Colonic mucosa (tissue), 4 donors: ENCODE results near the gene PRXL2B. TPM values are rescaled to one million over a fixed set of nuclear protein-coding genes. Genes with fewer than 3 reads are reported as not detected.

Source experiments
- DNase-seq: peaks from one replicate; pipeline ENCODE4 v3.0.0-alpha.2; 2020
- H3K27ac ChIP-seq: fragments of 200-600 bp; one replicate; pipeline ENCODE4 v1.8.0; 2021
- H3K27me3 ChIP-seq: fragments of 200-600 bp; one replicate; pipeline ENCODE4 v1.8.0; 2021
- H3K36me3 ChIP-seq: fragments of 200-600 bp; one replicate; pipeline ENCODE4 v1.8.0; 2021
- H3K4me1 ChIP-seq: fragments of 200-600 bp; one replicate; pipeline ENCODE4 v1.8.0; 2021; ENCODE audit warnings: mild to moderate bottlenecking
- H3K4me3 ChIP-seq: fragments of 200-600 bp; one replicate; pipeline ENCODE4 v1.8.0; 2021
- H3K9ac ChIP-seq, 2 donors: one replicate each; pipeline ENCODE4 v1.7.0; 2013; ENCODE audit warnings: control low read depth in 2 of 2, low read depth in 2 of 2, low read length in 2 of 2
- H3K9me3 ChIP-seq: fragments of 200-600 bp; one replicate; pipeline ENCODE4 v1.8.0; 2021
- intact Hi-C: fragments of 100-400 bp; cut with DNase I; formaldehyde crosslinking; loops from one replicate; pipeline ENCODE4 v1.14.1; 2022
- total RNA-seq, 2 donors: library from RNA; stranded (reverse); fragmentation: NEBNext Ultra II Directional in 1 of 2; extraction: Animal tissue kit (Norgen Biotek cat#: 25700) in 1 of 2; gene quantifications; one replicate each; pipeline ENCODE4 v1.2.1, GENCODE V29; 2021
- TF ChIP-seq, protein P1 (sequence below): fragments of 200-600 bp; IDR thresholded peaks from one replicate; pipeline ENCODE4 v1.8.0; 2022; ENCODE audit warnings: antibody characterized with exemption, mild to moderate bottlenecking
- donor health status: healthy.
- donor health status: DM: no; HTN: no; CAD: no.
- donor health status: DM: no; HTN: no; CAD: no.

Gene PRXL2B
- total RNA-seq, 2 donors from 2014 or later: 105 to 120 TPM

DNA sequence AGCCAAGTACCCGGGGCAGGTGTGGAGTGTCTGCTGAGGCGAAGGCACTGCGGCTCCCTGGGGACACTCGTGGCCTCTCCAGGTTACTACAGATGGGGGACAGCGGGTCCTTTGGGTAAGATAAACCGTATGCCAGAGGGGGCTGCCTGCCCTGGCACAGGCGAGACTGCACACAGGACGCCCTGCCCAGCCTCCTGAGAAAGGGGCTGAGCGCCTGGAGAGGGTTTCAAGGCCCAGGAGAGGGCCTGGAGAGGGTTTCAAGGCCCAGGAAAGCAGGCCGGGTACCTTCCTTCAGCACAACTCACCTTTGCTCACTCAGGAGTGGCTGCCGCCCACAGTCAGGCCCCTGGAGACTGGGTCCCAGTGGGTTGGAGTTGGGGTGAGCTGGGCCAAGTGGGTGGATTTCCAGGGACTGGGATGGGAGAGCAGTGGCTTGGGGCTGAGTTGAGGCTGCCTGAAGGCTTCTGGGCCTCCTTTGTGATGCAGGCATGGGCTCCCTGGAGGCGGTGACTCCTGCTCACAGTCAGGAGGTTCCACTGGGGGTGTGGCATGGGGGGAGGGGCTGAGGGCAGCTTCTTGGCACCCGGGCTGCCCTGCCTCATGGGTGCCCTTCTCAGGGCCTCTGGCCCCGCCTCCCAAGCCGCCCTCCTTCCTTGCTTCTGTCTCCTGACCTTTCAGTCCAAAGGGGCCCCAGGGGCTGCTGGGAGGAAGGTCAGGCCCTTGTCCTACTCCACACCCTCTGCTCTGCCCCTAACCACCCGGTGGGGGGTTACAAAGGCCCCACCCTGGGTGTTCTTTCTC, 46.2 kb downstream of the PRXL2B start, which contains the start of gene MMEL1:
Gene MMEL1, minus strand, starts transcription at position 456 of the 801 bp plus-strand sequence. CDS start 3,532 bp downstream, outside the sequence.
- Histone ChIP-seq H3K27ac (no peak within 1 kb of the TSS), H3K9ac (no peak within 1 kb of the TSS), H3K4me1 (no peaks in the 10 kb centered on the region), H3K36me3 (no peaks in the 10 kb centered on the region), H3K27me3 (peaks cover 23% of the 10 kb centered on the region), H3K9me3 (no peaks in the 10 kb centered on the region), H3K4me3 (no peak within 1 kb of the TSS)
- TF ChIP-seq, protein P1, sequence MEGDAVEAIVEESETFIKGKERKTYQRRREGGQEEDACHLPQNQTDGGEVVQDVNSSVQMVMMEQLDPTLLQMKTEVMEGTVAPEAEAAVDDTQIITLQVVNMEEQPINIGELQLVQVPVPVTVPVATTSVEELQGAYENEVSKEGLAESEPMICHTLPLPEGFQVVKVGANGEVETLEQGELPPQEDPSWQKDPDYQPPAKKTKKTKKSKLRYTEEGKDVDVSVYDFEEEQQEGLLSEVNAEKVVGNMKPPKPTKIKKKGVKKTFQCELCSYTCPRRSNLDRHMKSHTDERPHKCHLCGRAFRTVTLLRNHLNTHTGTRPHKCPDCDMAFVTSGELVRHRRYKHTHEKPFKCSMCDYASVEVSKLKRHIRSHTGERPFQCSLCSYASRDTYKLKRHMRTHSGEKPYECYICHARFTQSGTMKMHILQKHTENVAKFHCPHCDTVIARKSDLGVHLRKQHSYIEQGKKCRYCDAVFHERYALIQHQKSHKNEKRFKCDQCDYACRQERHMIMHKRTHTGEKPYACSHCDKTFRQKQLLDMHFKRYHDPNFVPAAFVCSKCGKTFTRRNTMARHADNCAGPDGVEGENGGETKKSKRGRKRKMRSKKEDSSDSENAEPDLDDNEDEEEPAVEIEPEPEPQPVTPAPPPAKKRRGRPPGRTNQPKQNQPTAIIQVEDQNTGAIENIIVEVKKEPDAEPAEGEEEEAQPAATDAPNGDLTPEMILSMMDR: no peak
- peak; percentile 73 for DNase-seq
- intact Hi-C loops: no loop called here

GRCh38 chr1:2633366-2633935, 46.9 kb downstream of the PRXL2B start:
- Histone ChIP-seq H3K9me3 (no peaks in the 10 kb centered on the region), H3K27ac (no peak overlapping the region), H3K4me1 (no peaks in the 10 kb centered on the region), H3K9ac (no peak overlapping the region), H3K4me3 (no peak overlapping the region), H3K36me3 (no peaks in the 10 kb centered on the region), H3K27me3 (peaks cover 16% of the 10 kb centered on the region)
- intact Hi-C loops: no loop called here
- TF ChIP-seq, protein P1: no peak
- DNase-seq: no peak

- no peak overlapping the region for H3K27ac ChIP-seq
- no peaks in the 10 kb centered on the region for H3K9me3 ChIP-seq
- H3K4me3 ChIP-seq: no peak overlapping the region
- intact Hi-C loops: no loop called here
- TF ChIP-seq, protein P1: no peak
- peaks cover 10% of the 10 kb centered on the region for H3K27me3 ChIP-seq
- H3K36me3 ChIP-seq: no peaks in the 10 kb centered on the region
- no peaks in the 10 kb centered on the region for H3K4me1 ChIP-seq
- H3K9ac ChIP-seq: no peak overlapping the region
- DNase-seq: no peak
These were observed 47.4 kb downstream of the PRXL2B start for GRCh38 chr1:2633936-2634491.

GRCh38 chr1:2635361-2636010, 48.9 kb downstream of the PRXL2B start:
- DNase-seq: no peak
- intact Hi-C loops: no loop called here
- Histone ChIP-seq H3K4me3 (no peak overlapping the region), H3K27ac (no peak overlapping the region), H3K4me1 (no peaks in the 10 kb centered on the region), H3K9me3 (no peaks in the 10 kb centered on the region), H3K36me3 (no peaks in the 10 kb centered on the region), H3K27me3 (no peaks in the 10 kb centered on the region), H3K9ac (no peak overlapping the region)
- TF ChIP-seq, protein P1: no peak

- Histone ChIP-seq H3K36me3 (no peaks in the 10 kb centered on the region), H3K27me3 (no peaks in the 10 kb centered on the region), H3K9me3 (no peaks in the 10 kb centered on the region), H3K27ac (no peak overlapping the region), H3K4me3 (no peak overlapping the region), H3K9ac (no peak overlapping the region), H3K4me1 (no peaks in the 10 kb centered on the region)
- TF ChIP-seq, protein P1: no peak
- intact Hi-C loops: no loop called here
- DNase-seq: no peak
These were observed 50.2 kb downstream of the PRXL2B start for GRCh38 chr1:2636733-2637132.
